Measurements from ENCODE around the gene PTPN13.
A peak's percentile ranks its signal among the peaks of the same experiment; 100 is the strongest.

Gene PTPN13

DNA sequence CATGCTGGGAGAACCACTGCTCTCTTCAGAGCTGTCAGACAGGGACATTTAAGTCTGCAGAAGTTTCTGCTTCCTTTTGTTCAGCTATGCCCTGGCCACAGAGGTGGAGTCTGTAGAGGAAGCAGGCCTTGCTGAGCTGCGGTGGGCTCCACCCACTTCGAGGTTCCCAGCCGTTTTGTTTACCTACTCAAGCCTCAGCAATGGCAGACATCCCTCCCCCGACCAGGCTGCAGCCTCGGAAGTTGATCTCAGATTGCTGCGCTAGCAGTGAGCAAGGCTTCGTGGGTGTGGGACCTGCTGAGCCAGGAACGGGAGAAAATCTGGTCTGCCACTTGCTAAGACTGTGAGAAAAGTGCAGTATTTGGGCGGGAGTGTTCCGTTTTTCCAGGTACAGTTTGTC, 136.2 kb downstream of the PTPN13 start:
- DNase-seq = no peak

DNA sequence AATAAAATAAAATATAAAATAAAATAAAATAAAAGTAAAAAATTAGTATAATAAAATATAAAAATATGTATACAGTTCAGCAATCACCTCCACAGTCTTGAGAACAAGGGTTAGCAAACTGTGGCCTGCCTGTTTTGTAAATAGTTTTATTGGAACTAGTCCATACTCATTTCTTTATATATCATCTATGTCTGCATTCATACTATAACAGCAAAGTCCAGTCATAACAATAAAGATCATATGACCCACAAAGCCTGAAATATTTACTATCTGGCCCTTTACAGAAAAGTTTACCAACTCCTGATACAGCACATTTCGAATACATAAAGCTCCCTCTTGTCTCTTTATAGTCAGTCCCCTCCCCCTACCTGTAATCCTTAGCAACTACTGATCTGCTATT, 143.1 kb downstream of the PTPN13 start:
- no peak for DNase-seq

DNA sequence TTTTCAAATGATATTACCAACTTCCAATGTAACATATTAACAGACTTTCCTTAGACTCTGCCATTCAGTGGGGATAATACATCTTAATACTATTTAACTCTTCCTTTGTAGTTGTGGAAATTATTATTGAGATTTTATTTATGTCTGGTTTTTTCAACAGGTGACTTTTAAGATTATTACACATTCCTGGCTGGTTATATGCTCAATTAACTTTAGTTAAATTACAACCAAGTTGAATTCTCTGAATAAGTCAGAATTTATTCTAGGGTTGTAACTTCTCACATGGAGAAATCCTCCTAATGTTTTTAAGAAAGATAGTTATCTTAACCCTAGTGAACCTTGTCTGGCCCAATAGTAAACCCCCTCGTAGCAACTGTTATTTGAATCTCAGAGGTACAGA, 147.7 kb downstream of the PTPN13 start:
- DNase-seq = peak; percentile 58

DNA sequence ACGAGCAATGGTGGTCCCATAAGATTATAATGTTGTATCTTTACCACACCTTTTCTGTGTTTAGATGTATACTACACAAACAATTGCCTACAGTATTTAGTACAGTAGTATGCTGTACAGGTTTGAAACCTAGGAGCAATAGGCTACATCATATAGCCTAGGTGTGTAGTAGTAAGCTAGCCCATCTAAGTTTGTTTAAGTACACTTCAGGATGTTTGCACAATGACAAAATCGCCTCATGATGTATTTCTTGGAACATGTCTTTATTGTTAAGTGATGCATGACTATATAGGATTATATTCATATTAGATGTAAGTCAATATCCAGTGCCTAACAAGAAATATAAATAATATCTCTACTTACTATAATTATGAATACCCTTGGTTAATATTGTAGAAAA, 150.5 kb downstream of the PTPN13 start:
- no peak for DNase-seq

DNA sequence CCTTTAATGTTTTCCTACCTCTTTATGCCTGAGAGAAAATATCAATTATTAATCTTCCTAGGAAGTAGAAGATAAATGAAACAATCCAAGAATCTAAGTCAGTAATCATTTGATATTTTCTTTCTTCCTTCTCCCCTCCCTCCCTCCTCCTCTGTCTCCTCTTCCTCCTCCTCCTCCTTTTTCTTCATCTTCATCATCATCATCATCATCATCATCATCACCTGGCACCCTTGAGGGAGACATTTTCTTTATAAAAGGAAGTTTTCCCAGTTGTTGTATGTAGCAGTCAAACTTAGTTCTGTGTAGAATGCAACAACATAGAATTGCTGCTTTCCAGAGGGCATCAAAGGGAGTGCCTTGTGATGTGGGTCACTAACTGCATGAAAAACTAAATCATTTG, 155.0 kb downstream of the PTPN13 start:
- DNase-seq = no peak

DNA sequence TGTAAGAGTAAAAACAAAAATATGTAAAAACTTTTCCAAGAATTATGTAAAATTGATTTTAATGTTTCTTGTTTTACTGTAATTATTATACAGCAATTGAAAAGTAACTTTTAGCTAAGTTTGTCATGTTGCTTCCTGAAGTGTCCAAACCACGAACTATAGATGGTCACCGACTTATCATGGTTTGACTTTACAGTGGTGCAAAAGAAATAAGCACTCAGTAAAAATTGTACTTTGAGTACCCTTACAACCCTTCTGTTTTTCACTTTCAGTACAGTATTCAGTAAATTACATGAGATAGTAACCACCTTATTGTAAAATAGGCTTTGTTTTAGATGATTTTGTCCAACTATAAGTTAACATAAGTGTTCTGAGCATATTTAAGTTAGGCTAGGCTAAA, 161.3 kb downstream of the PTPN13 start:
- no peak for DNase-seq

DNA sequence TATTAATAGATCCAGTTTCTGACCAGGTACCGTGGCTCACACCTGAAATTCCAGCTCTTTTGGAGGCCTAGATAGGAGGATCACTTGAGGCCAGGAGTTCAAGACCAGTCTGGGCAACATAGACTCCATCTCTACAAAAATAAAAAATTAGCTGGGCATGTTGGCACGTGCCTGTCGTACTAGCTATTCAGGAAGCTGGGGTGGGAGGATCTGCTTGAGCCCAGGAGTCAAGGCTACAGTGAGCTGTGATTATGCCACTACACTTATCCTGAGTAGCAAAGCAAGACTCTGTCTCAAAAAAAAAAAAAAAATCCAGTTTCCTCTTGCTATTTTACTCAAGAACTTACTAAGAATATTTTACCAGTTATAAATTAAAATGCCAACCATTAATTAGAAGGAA, 163.4 kb downstream of the PTPN13 start:
- DNase-seq = no peak

DNA sequence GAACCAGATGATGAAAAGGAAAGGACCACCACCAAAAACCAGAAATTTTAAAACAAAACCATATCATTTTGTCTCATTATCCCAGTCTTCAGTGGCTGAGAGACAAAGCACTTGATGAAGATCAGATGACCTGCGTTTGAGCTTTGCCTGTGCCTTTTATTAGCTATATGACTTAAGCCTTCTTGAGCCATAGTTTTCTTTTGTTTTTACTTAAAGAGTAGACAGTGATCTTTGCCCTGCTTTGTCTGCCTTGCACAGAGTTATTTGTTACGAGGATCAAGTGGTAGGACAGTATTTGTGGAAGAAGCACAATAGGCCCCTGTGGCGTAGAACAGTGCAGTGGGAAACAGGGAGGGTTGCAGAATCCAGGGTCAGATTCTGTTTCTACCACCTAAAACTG, 165.2 kb downstream of the PTPN13 start:
- DNase-seq = no peak

DNA sequence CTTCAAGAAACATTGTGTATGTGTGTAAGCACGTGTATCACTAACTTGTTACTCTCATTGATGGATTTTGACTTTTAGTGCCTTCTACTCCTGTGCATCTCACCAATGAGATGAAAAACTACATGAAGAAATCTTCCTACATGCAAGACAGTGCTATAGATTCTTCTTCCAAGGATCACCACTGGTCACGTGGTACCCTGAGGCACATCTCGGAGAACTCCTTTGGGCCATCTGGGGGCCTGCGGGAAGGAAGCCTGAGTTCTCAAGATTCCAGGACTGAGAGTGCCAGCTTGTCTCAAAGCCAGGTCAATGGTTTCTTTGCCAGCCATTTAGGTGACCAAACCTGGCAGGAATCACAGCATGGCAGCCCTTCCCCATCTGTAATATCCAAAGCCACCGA, 168.5 kb downstream of the PTPN13 start:
- DNase-seq = no peak

DNA sequence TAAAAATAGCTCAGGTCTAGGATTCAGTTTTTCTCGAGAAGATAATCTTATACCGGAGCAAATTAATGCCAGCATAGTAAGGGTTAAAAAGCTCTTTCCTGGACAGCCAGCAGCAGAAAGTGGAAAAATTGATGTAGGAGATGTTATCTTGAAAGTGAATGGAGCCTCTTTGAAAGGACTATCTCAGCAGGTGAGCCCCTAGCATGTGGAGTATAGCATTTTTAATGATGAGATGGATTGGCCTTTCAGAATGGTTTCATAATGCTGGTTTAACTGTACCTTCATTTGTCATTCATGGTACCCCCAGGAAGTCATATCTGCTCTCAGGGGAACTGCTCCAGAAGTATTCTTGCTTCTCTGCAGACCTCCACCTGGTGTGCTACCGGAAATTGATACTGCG, 175.7 kb downstream of the PTPN13 start:
- DNase-seq = no peak

DNA sequence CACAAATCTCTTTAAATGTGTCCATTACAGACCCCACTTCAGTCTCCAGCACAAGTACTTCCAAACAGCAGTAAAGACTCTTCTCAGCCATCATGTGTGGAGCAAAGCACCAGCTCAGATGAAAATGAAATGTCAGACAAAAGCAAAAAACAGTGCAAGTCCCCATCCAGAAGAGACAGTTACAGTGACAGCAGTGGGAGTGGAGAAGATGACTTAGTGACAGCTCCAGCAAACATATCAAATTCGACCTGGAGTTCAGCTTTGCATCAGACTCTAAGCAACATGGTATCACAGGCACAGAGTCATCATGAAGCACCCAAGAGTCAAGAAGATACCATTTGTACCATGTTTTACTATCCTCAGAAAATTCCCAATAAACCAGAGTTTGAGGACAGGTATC, 177.0 kb downstream of the PTPN13 start:
- DNase-seq = no peak

DNA sequence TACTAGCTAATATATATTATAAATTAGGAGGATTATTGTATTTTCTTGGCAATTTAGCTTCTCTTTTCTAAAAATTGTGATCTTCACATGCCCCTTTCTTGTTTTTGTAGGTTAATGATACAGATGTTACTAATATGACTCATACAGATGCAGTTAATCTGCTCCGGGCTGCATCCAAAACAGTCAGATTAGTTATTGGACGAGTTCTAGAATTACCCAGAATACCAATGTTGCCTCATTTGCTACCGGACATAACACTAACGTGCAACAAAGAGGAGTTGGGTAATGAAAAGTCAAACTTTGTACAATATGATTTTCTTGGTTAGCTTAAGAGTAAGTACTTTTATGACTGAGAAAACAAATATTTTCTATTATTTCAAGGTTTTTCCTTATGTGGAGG, 180.9 kb downstream of the PTPN13 start:
- no peak for DNase-seq

DNA sequence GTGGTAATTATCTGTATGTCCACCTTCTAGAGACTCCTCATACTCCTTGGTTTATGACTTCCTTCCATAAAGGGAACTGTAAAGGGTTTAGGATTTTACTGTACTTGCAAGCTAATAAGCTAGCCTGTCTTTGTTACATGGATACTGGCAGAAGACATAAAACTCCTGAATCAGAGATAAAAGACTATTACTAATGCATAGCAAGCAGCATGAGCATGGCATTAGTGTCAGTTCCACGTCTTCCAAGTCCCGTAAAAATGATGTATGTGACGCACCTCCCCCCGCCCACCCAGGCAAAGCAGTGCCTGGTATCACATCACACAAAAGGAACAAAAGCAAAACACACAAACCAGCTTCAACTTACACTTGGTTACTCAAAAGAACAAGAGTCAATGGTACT, 184.1 kb downstream of the PTPN13 start:
- DNase-seq = no peak

DNA sequence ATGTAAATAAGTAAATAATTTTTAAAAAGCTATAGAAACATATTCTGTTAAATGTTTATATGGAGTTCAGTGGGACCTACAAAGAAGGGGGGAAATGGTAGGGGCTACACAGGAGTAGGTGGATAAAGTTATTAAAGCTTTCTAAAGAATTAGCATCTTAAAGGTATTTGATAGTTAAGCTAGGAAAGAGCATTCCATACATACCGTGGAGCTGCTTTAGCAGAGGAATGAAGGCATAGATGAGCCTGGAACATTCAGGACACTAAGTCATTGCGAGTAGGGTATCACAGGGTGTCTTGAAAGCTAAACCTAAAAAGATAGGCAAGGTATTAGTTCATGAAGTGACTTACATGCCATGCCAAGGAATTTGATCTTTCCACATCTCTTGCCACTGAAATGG, 194.7 kb downstream of the PTPN13 start:
- DNase-seq = no peak

DNA sequence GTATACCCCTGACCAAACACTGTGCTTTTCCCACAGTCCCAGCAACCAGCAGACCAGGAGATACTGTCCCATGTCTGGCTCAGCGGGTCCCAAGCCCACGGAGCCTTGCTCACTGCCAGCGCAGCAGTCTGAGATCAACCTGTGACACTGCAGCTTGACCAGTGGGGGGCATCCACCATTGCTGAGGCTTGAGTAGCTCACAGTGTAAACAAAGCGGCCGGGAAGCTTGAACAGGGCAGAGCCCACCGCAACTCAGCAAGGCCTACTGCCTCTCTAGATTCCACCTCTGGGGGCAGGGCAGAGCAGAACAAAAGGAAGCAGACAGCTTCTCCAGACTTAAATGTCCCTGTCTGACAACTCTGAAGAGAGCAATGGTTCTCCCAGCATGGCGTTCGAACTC, 197.0 kb downstream of the PTPN13 start:
- no peak for DNase-seq

DNA sequence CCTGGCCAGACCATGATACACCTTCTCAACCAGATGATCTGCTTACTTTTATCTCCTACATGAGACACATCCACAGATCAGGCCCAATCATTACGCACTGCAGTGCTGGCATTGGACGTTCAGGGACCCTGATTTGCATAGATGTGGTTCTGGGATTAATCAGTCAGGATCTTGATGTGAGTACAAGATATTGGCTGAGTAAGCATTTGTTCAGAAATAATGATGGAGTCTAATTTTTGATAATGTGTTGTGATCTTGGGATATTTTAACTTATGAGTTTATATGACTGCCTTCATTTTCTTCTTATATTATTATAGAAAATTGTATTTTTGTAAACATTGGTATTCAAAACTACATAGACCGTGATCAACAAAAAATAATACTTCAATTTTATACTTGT, 215.7 kb downstream of the PTPN13 start:
- no peak for DNase-seq

DNA sequence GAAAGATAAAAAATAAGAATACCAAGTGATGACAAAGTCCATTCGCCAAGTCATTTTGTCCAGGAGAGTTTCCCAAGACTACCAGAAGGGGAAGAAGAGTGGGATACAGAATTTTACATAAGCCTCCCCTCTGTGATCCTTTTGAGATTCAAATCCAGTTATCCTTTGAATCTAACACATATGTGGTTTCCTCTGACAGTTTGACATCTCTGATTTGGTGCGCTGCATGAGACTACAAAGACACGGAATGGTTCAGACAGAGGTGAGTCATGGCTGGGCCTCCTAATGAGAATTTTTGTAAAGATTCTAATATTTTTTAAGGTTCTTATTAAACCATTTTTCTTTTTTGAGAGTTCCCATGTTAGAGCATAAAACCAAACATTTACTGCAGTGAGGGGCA, 216.7 kb downstream of the PTPN13 start:
- no peak for DNase-seq

DNA sequence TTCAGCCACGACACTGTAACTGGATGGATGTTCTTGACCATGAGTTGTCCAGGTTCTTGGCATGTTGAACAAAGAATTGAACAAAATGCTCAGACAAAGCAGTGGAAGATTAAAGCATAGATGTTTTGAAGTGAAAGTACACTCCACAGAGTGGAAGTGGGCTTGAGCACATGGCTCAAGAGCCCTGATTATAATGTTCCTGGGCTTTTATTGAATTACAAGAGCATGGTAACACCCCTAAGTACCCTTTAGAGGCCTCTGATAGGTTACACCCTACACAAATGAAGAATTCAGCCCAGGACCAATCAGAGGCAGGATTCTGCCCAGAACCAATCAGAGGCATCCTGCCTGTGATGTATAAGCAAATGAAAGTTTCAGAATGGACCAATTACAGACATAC, 221.5 kb downstream of the PTPN13 start:
- no peak for DNase-seq

DNA sequence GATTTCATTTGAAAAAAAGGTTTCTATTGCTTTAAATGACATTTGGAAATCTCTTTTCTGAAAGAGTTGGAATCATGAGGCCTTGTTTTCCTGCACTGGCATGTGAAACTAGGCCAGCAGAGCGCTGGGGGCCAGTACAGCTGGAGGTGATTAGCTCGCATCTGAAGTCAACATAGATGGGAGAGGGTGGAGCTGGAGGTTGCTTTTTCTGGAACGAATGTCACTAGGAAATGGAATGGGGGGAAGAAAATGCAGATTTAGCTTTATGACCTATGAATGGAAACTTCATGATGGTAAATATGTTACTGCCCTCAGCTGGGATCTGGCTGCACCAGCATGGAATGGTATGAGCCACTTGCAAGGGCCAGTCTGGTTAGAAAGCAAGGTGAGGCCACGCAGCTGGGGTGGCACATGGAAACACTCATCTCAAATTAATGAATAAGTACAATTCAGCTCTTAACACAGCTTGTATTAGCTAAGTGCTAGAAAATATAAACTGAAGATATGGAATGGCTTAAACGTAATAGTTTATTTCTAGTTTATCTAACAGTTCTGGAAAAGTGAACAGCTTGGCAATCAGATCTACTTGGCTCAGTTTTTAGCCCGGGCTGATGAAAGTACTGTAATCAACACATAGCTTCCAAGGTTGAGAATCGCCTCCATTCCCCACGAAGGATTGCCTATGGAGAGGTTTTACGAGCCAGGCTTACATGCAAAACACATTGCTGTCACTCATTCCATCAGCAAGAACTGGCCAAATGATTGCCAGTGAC, 222.6 kb downstream of the PTPN13 start:
- DNase-seq = no peak

DNA sequence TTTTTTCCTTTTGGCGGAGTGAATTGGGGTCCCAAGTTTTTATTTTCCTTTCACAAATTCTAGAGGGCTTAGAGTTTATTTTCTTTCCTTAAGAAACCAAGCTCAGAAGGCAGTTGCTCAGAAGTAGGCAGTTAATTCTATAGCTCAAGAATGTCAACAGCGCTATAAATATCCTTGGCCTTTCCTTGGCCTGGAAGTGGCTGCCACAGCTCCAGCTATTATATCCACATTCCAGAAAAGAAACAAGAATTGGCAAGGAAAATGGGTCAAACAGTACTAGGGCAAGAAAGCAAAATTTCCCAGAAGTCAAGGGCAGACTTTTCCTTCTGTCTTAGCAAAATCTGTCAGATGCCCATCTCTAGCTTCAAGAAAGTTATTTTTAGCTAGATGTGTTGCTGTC, 224.1 kb downstream of the PTPN13 start:
- DNase-seq = no peak

DNA sequence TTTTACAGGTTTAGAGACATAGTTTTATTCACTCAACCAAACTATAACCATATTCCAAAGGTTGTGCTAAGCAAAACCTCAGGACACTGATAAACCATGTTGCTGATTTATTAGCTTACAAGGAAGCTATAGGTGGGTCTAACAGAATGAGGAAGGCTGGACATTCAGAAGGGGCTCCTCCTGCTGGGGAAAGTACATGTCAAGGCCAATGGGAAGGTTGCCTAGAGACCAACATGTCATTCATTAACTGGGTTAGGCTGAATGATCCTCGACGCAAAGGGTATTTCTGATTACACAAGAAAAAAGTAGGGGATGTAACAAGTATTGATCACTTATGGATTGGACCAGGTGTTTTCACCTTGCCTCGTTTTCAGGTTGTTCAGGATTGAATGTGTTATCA, 224.7 kb downstream of the PTPN13 start:
- DNase-seq = no peak

DNA sequence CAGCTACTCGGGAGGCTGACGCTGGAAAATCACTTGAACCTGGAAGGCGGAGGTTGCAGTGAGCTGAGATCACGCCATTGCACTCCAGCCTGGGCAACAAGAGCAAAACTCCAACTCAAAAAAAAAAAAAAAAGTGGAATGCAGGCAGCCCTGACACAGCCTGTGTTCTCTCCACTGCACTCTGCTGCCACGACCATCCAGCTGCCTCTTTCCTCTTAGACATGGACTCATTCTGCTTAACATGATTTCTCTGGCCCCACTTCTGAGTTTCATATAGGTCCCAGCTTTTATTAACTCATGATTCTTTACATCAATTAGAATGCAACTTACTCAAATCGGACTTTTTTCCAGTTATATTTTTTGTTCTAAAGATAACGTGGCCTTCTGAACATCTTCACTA, 225.4 kb downstream of the PTPN13 start:
- DNase-seq = no peak

DNA sequence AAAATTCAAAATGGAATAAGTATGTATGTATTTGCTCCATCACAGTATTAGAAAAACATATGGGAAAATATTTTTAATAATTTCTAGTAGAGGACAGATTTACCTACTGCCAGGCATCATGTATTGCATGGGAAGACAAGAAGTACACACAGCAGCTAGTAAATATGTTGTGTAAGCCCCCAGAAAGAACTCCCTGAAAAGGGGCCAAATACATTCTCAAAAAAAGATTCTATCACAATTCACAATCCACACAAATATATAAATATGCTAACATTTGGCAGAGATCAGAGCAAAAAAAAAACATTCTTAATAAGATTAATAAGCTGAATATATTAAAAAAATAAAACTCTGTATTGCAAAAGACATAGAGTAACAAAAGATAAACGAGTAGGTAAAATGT, 227.0 kb downstream of the PTPN13 start:
- DNase-seq = no peak

DNA sequence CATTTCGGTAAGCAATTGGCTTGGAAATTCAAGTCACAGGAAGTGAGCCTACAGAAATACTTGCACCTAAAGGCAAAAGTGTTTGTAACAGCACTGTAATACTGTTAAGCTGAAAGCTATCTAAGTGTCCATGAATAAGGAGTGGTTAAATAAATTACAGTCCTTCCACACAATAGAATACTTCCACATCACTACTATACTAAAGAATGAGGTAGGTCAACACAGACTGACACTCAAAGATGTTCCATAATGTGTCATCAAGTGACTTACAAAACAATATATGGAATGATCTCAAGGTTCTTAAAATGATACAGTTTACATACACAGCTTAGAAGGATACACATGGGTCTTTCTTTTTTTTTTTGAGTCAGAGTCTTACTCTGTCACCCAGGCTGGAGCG, 228.0 kb downstream of the PTPN13 start:
- no peak for DNase-seq

DNA sequence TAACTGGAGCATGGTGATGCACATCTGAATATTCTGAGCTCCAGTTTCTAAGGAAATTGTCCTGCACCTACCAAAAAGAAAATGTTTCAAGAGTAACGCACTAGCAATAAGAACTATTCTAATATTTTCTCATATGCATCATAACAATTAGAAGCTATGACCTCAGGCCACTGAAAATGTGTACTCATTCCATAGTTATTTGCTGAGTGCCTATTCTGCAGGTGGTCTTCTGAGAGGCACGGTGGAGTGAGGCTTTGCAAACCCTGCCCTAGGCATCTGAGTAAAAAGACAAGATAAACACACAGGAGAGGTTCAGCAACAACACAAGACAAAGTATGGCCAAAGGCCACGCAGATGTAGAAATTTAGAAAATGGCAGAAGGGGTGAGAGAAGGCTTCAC, 231.4 kb downstream of the PTPN13 start:
- no peak for DNase-seq
